Fibroblast of villous mesenchyme (primary cell): ENCODE data around the gene FAM120B. TPM values are rescaled to one million over a fixed set of nuclear protein-coding genes. Genes with fewer than 3 reads are reported as not detected.

Experiments
- DNase-seq: peaks from one replicate; pipeline ENCODE4 v3.0.0-alpha.2; 2010; ENCODE audit warnings: low read depth
- H3K4me3 ChIP-seq: 2 replicates; pipeline ENCODE4 v1.5.1; 2011; ENCODE audit warnings: low read depth, mild to moderate bottlenecking, low read length
- CTCF ChIP-seq: IDR thresholded peaks from 2 replicates; pipeline ENCODE4 v1.5.1; 2012; ENCODE audit warnings: low read depth, mild to moderate bottlenecking, low read length; ENCODE audit not compliant: insufficient read depth
- total RNA-seq: library from RNA; depleted of rRNA; stranded (reverse); fragments of >200 nt; gene quantifications from 2 replicates; pipeline ENCODE4 v1.2.3, GENCODE V29; 2012

FAM120B gene
- total RNA-seq, 1 donor = 17.3 TPM

- DNase-seq = no peak
- H3K4me3 ChIP-seq = no peak overlapping the region
- TF ChIP-seq CTCF = no peak
These were observed 60.7 kb downstream of the FAM120B start for GRCh38 chr6:170367241-170367640.

- no peak for DNase-seq
- no peak overlapping the region for H3K4me3 ChIP-seq
- no peak for TF ChIP-seq CTCF
These were observed 62.0 kb downstream of the FAM120B start for GRCh38 chr6:170368544-170368943.

GRCh38 chr6:170369403-170369802, 62.8 kb downstream of the FAM120B start:
- no peak for DNase-seq
- TF ChIP-seq CTCF = no peak

GRCh38 chr6:170370416-170370815, 63.9 kb downstream of the FAM120B start:
- TF ChIP-seq CTCF = no peak
- no peak for DNase-seq
- no peak overlapping the region for H3K4me3 ChIP-seq

More at GRCh38 chr6:170369403-170369802, 62.8 kb downstream of the FAM120B start:
- H3K4me3 ChIP-seq = no peak overlapping the region

GRCh38 chr6:170371080-170371479, 64.5 kb downstream of the FAM120B start:
- no peak for DNase-seq
- no peak overlapping the region for H3K4me3 ChIP-seq
- TF ChIP-seq CTCF = no peak

GRCh38 chr6:170371588-170371987, 65.0 kb downstream of the FAM120B start:
- no peak for DNase-seq
- no peak for TF ChIP-seq CTCF

More at GRCh38 chr6:170371588-170371987, 65.0 kb downstream of the FAM120B start:
- no peak overlapping the region for H3K4me3 ChIP-seq
